HG02852 (cell line): Measurements from ENCODE around the gene RAB11B.
A peak's percentile ranks its signal among the peaks of the same experiment; 100 is the strongest.
"Not testable (repeated sequence)": the region's sequence is repeated elsewhere in the genome, so short reads cannot be mapped to it uniquely, and the experiment has no call there.

Experiments used
- ATAC-seq: cut with Tn5 transposase; IDR thresholded peaks from one replicate; pipeline ENCODE4 v1.9.1; 2021; ENCODE audit warnings: mild to moderate bottlenecking, moderate library complexity; ENCODE audit not compliant: unreplicated experiment

RAB11B gene

DNA sequence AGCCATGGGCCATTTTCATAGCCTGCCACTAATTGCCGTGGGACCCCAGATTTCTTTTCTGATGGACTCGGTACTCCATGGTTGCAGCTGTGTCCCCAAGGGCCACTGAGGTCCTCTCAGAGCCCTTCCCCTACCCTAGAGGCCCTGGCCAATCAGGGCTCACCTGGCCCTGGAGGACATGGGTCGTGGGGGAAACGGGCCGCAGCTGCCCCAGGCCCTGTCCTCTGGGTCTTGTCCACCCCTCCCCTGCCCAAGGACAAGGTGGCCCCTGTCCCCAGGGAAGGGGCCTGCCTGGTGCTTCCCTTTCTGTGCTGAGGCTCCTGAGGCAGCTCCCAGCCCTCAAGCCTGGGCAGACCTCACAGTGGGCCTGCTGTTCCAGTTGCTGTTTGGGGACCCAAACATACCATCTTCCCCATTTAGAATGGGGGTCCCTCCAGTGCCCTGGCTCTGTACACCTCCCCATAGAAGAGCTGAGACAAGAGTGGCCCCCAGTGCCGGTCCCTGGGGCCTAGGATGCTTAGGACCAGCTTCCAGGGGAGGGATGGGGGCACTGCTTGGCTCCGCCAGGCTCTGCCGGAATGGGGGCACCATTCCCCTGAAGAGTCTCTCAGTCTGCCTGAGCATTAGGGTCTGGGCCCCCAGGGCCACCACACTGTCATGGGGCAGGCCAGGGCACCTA is 3.2 kb downstream of the RAB11B start:
- ATAC-seq, result no peak

DNA sequence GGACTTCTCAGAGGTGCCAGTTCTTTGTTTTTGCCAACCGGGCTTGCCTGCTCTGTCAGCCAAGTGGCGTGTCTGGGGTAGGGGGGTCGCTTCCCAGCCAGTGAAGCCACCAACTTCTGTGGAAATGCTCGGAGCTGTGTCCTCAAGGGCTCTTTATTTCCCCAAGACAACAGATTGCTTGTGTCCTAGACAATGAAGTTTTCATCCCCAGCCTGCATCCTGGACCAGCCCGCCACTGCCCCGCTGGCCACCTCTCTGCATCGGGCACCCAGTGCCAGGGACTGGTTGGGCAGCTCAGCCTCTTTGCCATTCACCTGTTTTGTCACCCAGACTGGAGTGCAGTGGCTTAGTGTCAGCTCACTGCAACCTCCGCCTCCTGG is 3.7 kb downstream of the RAB11B start:
- ATAC-seq, result no peak

DNA sequence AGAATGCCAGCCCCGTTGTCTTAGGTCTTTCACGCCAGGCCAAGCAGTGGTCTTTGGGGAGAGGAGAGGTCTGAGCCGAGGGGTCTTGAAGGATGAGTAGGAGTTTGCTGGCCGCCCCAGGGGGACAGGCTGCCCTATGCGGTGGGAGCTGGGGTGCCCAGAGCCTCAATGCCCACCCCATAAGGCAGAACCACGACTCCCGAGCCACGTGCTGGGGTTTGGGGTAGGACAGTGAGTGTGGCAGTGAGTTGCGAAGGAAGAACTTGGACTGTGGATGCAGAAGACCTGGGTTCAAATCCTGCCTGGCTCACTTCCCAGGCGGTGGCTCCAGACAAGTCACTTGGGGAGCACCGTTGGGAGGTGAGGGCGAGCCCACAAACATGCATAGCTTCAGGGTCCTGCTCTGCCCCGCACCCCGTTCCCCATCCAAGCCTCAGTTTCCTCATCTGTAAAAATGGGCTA is 5.5 kb downstream of the RAB11B start:
- no peak for ATAC-seq

DNA sequence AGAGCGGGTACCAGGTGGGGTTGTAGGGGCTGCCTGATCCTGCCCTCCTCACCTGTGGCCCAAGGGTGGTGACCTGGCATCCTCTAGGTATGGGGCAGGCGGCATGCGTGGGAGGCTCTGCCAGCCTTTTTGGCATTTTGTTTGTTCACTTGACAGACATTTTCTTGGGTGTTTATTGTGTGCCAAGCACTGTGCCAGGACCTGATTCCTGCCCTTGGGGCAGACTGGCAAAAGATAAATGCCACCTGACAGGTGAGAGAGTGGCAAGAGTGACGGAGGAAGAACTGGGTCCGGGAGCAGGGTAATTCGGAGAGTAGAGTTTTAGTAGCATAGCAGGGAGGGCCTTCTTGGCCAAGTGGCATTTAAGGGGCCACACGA is 6.0 kb downstream of the RAB11B start:
- no peak for ATAC-seq

DNA sequence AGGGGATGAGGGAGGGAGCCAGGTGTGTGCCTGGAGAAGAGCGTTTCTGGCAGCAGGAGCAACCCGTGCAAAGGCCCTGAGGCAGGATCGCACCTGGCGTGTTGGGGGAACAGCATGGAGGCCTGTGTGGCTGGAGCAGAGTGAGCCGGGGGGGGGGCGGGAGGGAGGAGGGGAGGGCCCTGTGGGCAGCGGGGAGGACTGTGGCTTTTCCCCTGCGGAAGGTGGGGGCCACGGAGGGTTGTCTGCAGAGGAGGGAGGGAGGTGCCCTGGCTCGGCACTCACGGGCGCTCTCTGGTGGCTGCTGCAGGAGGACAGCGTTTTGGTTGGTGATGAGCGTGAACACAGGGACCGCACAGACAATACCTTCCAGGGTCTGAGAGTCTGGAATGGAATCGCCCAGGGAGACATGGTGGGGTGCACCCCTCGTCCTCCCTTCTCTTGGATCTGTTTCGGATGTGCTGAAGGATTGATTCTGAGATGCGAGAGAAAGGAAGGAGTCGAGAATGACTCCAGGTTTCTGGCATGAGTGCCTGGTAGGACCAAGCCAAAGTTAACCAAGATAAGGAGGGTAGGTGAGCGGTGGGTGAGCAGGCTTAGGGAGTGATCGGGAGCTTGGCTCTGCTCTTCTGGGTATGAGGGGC is 6.5 kb downstream of the RAB11B start:
- no peak for ATAC-seq

DNA sequence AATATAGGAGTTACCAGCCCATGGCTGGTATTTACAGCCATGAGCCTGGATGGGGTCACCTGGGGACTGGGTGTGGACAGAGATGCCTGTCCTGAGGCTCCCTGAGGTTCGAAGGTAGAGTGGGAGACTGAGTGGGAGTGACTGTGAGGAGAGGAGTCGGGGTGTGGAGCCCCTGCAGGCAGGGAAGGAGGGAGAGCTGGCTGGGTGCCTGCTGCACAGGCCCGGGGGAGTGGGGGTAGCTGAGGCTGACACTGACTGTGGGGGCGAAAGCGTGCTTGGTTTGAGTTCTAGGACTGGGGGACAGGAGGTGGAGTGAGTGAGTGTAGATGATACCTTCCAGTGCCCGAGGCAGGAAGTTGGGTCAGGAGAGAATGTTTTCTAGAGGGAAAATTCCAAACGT is 7.1 kb downstream of the RAB11B start:
- ATAC-seq, result no peak

DNA sequence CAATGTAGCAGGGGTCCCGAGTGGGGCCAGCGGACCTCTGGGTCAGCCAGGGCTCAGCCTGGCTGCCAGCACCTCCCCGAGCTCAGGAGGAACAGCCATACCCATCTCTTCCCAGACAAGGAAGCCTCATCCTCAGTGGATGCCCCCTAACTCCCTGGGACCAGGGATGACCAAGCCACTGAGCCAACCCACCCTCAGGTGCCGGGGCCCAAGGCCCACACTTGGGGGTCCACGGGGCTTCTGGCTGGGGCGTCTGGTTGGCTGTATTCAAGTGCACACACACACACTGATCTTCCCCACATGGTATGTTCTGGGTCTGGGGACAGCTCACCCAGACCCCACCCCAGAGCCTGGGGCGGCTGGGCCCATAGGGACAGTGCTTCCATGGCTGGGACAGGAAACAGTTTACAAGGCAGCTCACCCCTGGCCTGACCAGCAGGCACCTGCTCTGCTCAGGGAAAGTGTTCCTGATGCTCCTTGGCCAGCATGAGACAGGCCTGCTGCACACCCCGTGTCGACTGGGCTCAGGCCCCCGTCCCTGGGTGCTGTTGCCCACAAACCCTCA is 7.7 kb downstream of the RAB11B start:
- ATAC-seq, result no peak

DNA sequence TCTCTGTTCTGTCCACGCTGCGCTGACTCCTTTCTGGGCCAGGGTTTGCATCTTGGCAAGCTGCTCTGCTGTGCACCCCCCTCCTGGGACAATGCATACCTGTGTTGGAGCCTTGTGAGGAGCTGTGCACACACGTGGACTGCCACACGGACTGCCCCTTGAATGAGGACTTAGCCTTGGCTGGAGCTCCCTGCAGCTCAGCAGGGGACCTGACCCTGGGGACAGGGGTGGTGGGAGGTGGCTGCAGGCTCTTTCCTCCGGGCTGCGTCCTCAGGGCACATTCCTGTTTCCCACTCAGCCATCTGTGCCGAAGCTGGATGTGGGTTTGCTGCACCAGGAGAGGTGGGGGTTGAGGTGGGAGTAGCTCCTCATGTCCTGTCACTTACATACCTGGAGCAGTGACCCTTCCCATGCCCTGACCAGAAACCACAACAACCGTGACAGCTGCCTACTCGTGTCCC is 8.2 kb downstream of the RAB11B start:
- no peak for ATAC-seq

DNA sequence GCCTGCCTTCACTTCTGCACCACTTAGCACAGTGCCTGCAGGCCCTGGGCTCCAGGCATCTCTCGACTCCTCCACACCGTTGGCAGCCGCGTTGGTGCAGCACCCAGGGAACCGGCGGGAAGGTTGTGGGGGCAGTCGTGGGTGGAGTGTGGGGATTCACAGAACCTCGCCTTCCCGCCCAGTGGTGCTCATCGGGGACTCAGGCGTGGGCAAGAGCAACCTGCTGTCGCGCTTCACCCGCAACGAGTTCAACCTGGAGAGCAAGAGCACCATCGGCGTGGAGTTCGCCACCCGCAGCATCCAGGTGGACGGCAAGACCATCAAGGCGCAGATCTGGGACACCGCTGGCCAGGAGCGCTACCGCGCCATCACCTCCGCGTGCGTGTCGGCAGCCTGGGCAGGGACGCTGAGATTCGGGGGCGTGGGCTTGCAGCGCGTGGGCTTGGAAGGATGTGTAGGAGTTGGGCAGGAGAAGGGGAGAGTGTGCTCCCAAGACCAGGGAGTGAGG is 9.6 kb downstream of the RAB11B start:
- no peak for ATAC-seq

DNA sequence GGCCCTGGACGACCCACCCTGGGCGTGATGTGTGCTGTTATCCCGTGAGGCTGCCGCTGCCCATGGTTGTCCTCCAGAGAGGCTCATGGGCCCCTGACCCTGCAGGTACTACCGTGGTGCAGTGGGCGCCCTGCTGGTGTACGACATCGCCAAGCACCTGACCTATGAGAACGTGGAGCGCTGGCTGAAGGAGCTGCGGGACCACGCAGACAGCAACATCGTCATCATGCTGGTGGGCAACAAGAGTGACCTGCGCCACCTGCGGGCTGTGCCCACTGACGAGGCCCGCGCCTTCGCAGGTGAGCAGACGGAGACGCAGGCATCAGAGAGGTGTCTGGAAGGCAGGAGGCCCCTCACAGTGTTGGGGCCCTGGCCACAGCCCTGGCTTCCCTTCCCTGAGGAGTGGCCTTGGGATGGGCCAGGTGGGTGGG is 11.8 kb downstream of the RAB11B start:
- no peak for ATAC-seq

DNA sequence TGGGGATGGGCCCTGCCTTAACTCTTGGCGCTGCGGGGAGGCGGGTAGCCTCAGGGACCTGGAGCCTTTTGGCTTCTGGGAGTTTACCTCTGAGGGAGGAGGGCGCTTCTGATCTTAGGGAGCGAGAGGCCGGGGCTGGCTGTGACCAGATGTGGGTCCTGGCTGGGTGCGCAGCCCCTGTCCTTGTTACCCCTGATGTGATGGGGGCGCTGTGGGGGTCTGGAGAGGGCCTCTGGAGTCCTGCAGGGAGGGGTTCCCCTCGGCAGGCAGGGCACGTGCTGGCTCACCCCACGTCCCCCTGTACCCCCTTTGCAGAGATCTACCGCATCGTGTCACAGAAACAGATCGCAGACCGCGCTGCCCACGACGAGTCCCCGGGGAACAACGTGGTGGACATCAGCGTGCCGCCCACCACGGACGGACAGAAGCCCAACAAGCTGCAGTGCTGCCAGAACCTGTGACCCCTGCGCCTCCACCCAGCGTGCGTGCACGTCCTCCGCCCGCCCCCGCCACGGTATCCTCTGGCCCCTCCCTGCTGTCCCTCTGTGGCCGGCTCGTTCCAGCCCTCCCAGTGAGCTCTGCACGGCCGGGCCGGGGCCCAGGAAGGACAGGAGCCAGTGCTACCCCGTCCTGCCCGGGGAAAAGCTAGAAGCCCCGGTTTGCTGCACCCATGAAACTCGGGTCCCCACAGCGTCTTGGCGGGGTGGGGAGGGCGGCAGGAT is 13.1 kb downstream of the RAB11B start:
- ATAC-seq, result no peak

DNA sequence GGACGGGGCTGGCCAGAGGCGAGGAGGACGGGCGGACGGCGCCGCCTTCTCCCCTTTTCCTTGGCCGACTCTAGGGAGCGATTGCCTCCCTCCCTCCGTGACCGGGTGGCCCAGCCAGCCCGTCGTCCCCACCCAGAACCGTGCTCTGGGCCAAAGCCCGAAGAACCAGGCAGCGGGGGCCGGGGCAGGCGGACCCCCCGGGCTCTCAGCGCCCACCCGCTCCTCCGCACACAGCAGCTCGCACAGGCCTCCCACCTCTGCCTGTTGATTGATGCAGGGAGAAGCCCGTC is 13.6 kb downstream of the RAB11B start:
- no peak for ATAC-seq

DNA sequence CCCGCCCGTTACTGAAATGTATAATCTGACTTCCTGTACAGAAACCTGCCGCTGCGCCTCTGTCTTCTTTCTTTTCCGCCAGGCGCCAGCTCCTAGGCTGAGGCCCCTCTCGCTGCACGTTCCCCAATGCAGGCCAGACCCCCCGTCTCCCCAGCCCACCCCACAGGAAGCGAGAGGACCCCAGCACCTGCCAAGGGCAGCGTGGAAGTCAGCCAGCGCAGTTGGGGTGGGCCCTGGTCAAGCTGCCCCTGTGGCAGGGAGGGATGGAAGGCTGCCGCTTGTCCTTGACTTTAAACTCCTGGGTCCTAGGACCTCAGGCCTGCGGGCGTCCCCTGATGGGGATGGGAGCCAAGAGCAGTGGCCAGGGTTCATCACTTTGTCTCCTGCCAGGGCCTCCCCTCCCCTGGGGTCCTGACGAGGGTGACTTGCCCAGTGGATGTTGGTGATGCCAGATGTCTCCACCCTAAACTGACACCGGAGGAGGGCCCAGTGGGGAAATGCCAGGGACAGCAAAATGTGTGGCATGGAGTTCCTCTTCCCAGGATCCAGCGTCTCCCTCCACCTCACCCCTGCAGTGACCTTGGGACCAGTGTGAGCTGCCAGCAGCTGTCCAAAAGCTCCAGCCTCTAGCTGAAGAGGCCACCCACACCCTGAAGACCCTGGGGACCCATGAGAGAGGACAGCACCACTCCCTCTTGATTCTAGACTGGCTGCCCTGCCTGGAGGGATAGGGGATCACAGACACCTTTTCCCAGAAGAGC is 14.4 kb downstream of the RAB11B start:
- ATAC-seq, result no peak

DNA sequence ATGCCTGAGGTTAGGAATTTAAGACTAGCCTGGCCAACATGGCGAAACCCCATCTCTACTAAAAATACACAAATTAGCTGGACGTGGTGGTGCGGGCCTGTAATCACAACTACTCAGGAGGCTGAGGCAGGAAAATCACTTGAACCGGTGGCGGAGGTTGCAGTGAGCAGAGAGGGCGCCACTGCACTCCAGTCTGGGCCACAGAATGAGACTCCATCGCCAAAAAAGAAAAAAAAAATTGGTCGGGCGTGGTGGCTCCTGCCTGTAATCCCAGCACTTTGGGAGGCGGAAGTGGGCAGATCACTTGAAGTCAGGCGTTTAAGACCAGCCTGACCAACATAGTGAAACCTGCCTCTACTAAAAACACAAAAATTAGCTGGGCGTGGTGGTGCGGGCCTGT is 20.6 kb downstream of the RAB11B start:
- not testable (repeated sequence) for ATAC-seq

DNA sequence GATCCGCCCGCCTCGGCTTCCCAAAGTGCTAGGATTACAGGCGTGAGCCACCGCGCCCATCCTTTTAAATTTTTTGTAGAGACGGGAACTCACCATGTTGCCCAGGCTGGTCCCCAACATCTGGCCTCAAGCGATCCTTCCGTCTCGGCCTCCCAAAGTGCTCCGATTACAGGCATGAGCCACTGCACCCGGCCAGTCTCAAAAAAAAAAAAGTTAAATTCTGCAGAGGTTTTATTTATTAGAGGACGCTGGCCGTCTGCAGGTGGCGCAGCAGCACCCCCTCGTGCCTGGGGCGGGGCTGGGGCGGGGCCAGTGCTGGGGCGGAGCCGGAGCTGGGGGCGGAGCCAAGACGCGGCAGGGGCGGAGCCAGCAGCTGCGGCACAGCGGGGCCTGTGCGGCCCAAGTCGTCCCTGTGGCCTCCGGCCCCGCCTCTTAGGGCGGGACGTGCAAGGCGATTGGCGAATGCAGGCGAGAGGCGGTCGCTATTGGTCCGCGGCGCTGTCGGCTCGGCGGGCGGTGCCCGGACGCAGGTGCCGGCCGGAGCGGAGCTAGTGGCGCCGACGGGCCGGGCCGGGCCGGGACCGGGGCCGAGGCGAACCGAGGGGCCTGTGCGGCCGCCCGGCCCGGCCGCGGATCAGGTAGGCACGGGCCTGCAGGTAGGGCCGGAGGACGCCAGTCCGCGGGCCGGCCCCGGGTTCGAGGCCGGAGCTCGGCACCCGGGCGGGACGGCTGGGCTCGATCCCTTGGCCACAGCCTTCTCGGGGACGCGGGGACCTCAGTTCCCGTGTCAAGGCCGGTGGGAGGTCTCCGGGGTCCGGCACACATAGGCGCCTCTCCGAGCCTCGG is 22.8 kb downstream of the RAB11B start, which contains the start of gene MARCHF2:
TSS of gene MARCHF2 (plus strand) at position 523 of the 846 bp plus-strand sequence. CDS start 8,536 bp downstream, outside the sequence.
- peak; percentile 97 for ATAC-seq

DNA sequence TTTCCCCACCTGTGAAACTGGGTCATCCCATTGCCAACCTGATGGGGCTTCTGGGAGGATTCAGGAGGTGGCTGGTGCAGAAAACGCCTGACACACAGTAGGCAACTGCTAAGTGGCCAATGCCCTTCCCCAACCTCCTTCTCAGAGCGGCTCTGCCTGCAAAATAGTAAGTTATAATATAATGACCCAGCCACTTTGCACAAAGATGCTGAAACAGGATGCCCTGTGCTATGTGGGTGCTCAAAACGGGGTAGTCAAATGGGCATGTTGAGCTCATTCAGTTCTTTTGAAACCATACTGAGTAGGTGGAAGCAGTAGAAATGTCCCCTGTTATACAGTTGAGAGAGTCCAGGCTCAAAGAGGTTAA is 23.5 kb downstream of the RAB11B start:
- peak; percentile 10 for ATAC-seq

DNA sequence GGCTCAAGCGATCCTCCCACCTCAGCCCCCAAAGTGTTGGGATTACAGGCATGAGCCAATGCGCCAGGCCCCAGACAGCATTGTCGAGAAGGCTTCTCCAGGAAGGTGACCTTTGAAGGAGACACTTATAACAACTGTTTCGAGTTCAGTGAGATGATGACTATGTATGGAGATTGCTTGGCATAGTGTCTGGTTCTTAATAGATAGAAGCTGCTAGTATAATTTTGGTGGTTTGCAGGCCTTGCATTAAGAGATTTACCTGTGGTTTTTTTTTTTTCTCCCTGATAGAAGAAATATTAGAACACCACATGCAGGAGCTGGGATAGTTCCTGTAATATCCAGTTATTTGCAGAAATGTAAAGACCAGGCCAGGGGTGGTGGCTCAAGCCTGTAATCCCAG is 26.6 kb downstream of the RAB11B start:
- ATAC-seq, result no peak

DNA sequence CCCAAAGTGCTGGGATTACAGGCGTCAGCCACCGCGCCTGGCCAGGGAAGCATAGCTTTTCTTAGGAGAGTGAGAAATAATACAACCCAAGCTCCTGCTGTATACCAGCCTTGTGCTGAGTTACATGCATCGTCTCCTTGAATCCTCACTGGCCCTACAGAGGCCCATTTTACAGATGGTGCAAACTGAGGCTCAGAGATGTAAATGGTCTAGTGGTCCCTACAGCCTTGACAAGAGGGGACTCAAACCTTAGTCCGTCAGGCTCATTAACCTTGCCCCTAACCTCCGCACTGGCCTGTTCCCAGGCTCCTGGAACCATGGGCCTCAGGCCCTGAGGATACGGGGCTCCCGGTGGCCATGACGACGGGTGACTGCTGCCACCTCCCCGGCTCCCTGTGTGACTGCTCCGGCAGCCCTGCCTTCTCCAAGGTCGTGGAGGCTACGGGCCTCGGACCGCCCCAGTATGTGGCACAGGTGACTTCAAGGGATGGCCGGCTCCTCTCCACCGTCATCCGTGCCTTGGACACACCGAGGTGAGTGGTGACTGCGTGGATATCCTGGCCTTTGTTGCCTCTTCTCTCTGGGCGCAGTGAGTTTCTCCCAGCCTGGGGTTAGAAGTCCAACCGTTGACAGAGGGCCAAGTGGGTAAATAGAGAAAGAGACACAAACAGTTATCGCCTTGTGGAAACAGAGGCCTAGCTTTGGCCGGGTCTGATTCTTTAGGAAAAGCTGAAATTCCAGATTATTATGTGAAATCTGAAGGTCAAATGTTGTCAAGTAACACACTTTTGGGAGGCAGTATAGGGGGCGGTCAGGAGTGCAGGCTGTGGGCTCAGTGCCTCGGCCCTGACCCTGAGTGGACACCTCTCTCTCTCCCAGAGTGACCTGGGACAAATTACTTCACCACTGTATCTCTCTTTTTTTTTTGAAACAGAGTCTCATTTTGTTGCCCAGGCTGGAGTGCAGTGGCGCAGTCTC is 31.6 kb downstream of the RAB11B start:
- ATAC-seq, result no peak

DNA sequence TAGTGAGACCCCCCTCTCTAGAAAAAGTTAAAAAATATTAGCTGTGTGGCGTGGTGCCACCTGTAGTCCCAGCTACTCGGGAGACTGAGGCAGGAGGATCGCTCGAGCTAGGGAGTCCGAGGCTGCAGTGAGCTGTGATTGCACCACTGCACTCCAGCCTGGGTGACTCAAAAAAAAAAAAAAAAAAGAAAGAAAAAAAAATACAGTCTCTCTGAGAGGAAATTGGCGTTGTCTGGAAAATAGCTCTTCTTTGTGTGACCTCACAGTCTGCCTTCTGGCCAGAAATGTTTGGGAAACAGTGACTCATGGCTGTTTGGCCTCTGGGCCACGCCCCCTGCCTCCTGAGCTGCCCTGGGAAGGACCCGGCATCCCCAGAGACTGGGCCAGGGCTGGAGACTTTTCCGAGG is 33.7 kb downstream of the RAB11B start:
- no peak for ATAC-seq
